H9 (cell line): ENCODE measurements around the gene CD247. TPM values are rescaled to one million over a fixed set of nuclear protein-coding genes. Genes with fewer than 3 reads are reported as not detected.

Experiments used
- DNase-seq: peaks from one replicate; pipeline ENCODE4 v3.0.0-alpha.2; 2017
- H2AFZ ChIP-seq: one replicate; pipeline ENCODE4 v1.6.1; 2013; ENCODE audit warnings: mild to moderate bottlenecking, low read length, control low read depth, moderate library complexity
- H2AK5ac ChIP-seq: 2 replicates; pipeline ENCODE4 v1.6.1; 2013; ENCODE audit warnings: low read length, control low read depth, mixed read lengths; ENCODE audit not compliant: insufficient read length
- H2BK120ac ChIP-seq: one replicate; pipeline ENCODE4 v1.6.1; 2013; ENCODE audit warnings: low read depth, mild to moderate bottlenecking, low read length, control low read depth, inconsistent platforms; ENCODE audit not compliant: poor library complexity, severe bottlenecking
- H2BK12ac ChIP-seq: 2 replicates; pipeline ENCODE4 v1.6.1; 2013; ENCODE audit warnings: low read length, control low read depth, mixed read lengths, low read depth; ENCODE audit not compliant: insufficient read length
- H2BK15ac ChIP-seq: 2 replicates; pipeline ENCODE4 v1.6.1; 2013; ENCODE audit warnings: low read depth, low read length, control low read depth
- H2BK20ac ChIP-seq: one replicate; pipeline ENCODE4 v1.6.1; 2013; ENCODE audit warnings: low read depth, mild to moderate bottlenecking, low read length, control low read depth, inconsistent platforms; ENCODE audit not compliant: poor library complexity, severe bottlenecking
- H2BK5ac ChIP-seq: 2 replicates; pipeline ENCODE4 v1.6.1; 2013; ENCODE audit warnings: low read length, control low read depth, mixed read lengths; ENCODE audit not compliant: insufficient read length
- H3K14ac ChIP-seq: 2 replicates; pipeline ENCODE4 v1.6.1; 2013; ENCODE audit warnings: low read length, control low read depth; ENCODE audit not compliant: insufficient read depth
- H3K18ac ChIP-seq: 2 replicates; pipeline ENCODE4 v1.6.1; 2013; ENCODE audit warnings: low read depth, mild to moderate bottlenecking, mixed read lengths, low read length, control low read depth; ENCODE audit not compliant: insufficient read length
- H3K23ac ChIP-seq: 2 replicates; pipeline ENCODE4 v1.6.1; 2013; ENCODE audit warnings: low read length, control low read depth, mixed read lengths, low read depth; ENCODE audit not compliant: insufficient read length
- H3K23me2 ChIP-seq: 2 replicates; pipeline ENCODE4 v1.6.1; 2013; ENCODE audit warnings: low read depth, mild to moderate bottlenecking, mixed read lengths, low read length, control low read depth; ENCODE audit not compliant: insufficient read length, poor library complexity, severe bottlenecking
- H3K27ac ChIP-seq: 2 replicates; pipeline ENCODE4 v1.5.1; 2013; ENCODE audit warnings: low read length, control low read depth, mixed read lengths, low read depth; ENCODE audit not compliant: insufficient read length
- H3K27me3 ChIP-seq: 2 replicates; pipeline ENCODE4 v1.6.1; 2013; ENCODE audit warnings: low read length, control low read depth, inconsistent platforms; ENCODE audit not compliant: insufficient read depth
- H3K4ac ChIP-seq: 2 replicates; pipeline ENCODE4 v1.6.1; 2013; ENCODE audit warnings: low read depth, mild to moderate bottlenecking, control low read depth, inconsistent platforms, low read length, moderate library complexity
- H3K4me1 ChIP-seq: 2 replicates; pipeline ENCODE4 v1.6.1; 2013; ENCODE audit warnings: low read length, control low read depth, inconsistent platforms; ENCODE audit not compliant: insufficient read depth
- H3K4me2 ChIP-seq: 2 replicates; pipeline ENCODE4 v1.6.1; 2013; ENCODE audit warnings: low read length, control low read depth, mixed read lengths; ENCODE audit not compliant: insufficient read length, insufficient read depth
- H3K56ac ChIP-seq: 2 replicates; pipeline ENCODE4 v1.6.1; 2013; ENCODE audit warnings: low read depth, mild to moderate bottlenecking, mixed read lengths, low read length, control low read depth; ENCODE audit not compliant: insufficient read length
- H3K79me1 ChIP-seq: 2 replicates; pipeline ENCODE4 v1.6.1; 2013; ENCODE audit warnings: low read depth, mild to moderate bottlenecking, moderate library complexity, low read length, control low read depth, inconsistent platforms; ENCODE audit not compliant: insufficient read depth, poor library complexity, severe bottlenecking
- H3K79me2 ChIP-seq: 2 replicates; pipeline ENCODE4 v1.6.1; 2013; ENCODE audit warnings: low read length, control low read depth, inconsistent platforms; ENCODE audit not compliant: insufficient read depth
- H3K9ac ChIP-seq: 2 replicates; pipeline ENCODE4 v1.6.1; 2013; ENCODE audit warnings: low read length, control low read depth, mixed read lengths; ENCODE audit not compliant: insufficient read length; ENCODE audit errors: extremely low read depth
- H3K9me3 ChIP-seq: one replicate; pipeline ENCODE4 v1.6.1; 2013; ENCODE audit warnings: low read depth, low read length, inconsistent platforms; ENCODE audit not compliant: control insufficient read depth
- H3T11ph ChIP-seq: one replicate; pipeline ENCODE4 v1.6.1; 2013; ENCODE audit warnings: mild to moderate bottlenecking, low read length, control low read depth, inconsistent platforms
- H4K20me1 ChIP-seq: one replicate; pipeline ENCODE4 v1.6.1; 2013; ENCODE audit not compliant: control insufficient read depth, insufficient read length, insufficient read depth
- H4K5ac ChIP-seq: 2 replicates; pipeline ENCODE4 v1.6.1; 2013; ENCODE audit warnings: low read depth, mild to moderate bottlenecking, mixed read lengths, low read length, control low read depth; ENCODE audit not compliant: insufficient read length
- H4K8ac ChIP-seq: replicated peaks from 2 replicates; pipeline ENCODE4 v1.6.1; 2013; ENCODE audit warnings: low read length, control low read depth, mixed read lengths, low read depth; ENCODE audit not compliant: insufficient read length
- H4K91ac ChIP-seq: 2 replicates; pipeline ENCODE4 v1.6.1; 2013; ENCODE audit warnings: low read depth, mild to moderate bottlenecking, moderate library complexity, mixed read lengths, low read length, control low read depth; ENCODE audit not compliant: insufficient read length
- H3K27ac Mint-ChIP-seq, 3 experiments: 2 replicates in 2 of 3; 3 replicates in 1 of 3; pipeline ENCODE4 v1.8.0; 2020 to 2021; ENCODE audit warnings: mixed read lengths in 3 of 3, mild to moderate bottlenecking in 1 of 3, moderate library complexity in 1 of 3
- H3K27me3 Mint-ChIP-seq: 2 replicates; pipeline ENCODE4 v1.8.0; 2021; ENCODE audit warnings: low read depth, mild to moderate bottlenecking, moderate library complexity, mixed read lengths
- H3K36me3 Mint-ChIP-seq, 3 experiments: 2 replicates in 2 of 3; 3 replicates in 1 of 3; pipeline ENCODE4 v1.8.0; 2020 to 2021; ENCODE audit warnings: low read depth in 3 of 3, mixed read lengths in 3 of 3; ENCODE audit not compliant: insufficient read depth in 1 of 3
- H3K4me1 Mint-ChIP-seq, 2 experiments: 2 replicates each; pipeline ENCODE4 v1.8.0; 2020; ENCODE audit warnings: mixed read lengths in 2 of 2
- H3K4me3 Mint-ChIP-seq, 2 experiments: 2 replicates in 1 of 2; 3 replicates in 1 of 2; pipeline ENCODE4 v1.8.0; 2020 to 2021; ENCODE audit warnings: mild to moderate bottlenecking in 2 of 2, mixed read lengths in 2 of 2, moderate library complexity in 1 of 2
- H3K9me3 Mint-ChIP-seq, 2 experiments: 2 replicates in 1 of 2; 3 replicates in 1 of 2; pipeline ENCODE4 v1.8.0; 2020; ENCODE audit warnings: mild to moderate bottlenecking in 2 of 2, mixed read lengths in 2 of 2, moderate library complexity in 1 of 2
- CTCF ChIP-seq: fragments of 200-600 bp; sonication (generic); conservative IDR thresholded peaks from 3 replicates; pipeline ENCODE4 v1.8.0; 2021; ENCODE audit warnings: antibody characterized with exemption, mild to moderate bottlenecking
- WGBS: extraction: QIAGEN DNeasy Blood & Tissue Kit; methylation state at CpG from one replicate; pipeline ENCODE4 v1.1.7; 2013; ENCODE audit warnings: missing lambda C conversion rate, low lambda C conversion rate, mixed read lengths; ENCODE audit not compliant: insufficient read length; ENCODE audit errors: extremely low coverage; 5-methylcytosine and 5-hydroxymethylcytosine counted together
- total RNA-seq: library from RNA; stranded (reverse); gene quantifications from 2 replicates; pipeline ENCODE4 v1.2.1, GENCODE V29; 2021

The CD247 gene
- total RNA-seq, 1 experiment from 2014 or later = 1.2 TPM

- Histone ChIP-seq H3K9me3 (no peaks in the 10 kb centered on the region), H2BK120ac (no peak overlapping the region), H3K14ac (no peak overlapping the region), H2BK20ac (no peak overlapping the region), H3K4ac (no peak overlapping the region), H4K91ac (no peak overlapping the region), H2BK5ac (no peak overlapping the region), H4K5ac (no peak overlapping the region), H3K79me2 (no peaks in the 10 kb centered on the region), H3K23me2 (no peaks in the 10 kb centered on the region), H3K18ac (no peak overlapping the region), H3K4me2 (no peak overlapping the region), H2AFZ (no peak overlapping the region), H3K79me1 (no peaks in the 10 kb centered on the region), H2AK5ac (no peak overlapping the region), H3K9ac (no peak overlapping the region), H2BK12ac (no peak overlapping the region), H3T11ph (no peak overlapping the region), H4K20me1 (no peaks in the 10 kb centered on the region), H4K8ac (no peak overlapping the region), H3K27me3 (no peaks in the 10 kb centered on the region), H3K23ac (no peak overlapping the region), H3K56ac (no peak overlapping the region), H2BK15ac (no peak overlapping the region), H3K27ac (no peak overlapping the region), H3K4me1 (no peaks in the 10 kb centered on the region)
- no peak for TF ChIP-seq CTCF
- no peaks in the 10 kb centered on the region for H3K36me3 Mint-ChIP-seq
- no peaks in the 10 kb centered on the region for H3K9me3 Mint-ChIP-seq
- peaks cover 1% of the 10 kb centered on the region for H3K27me3 Mint-ChIP-seq
- H3K4me3 Mint-ChIP-seq = no peak overlapping the region
- H3K4me1 Mint-ChIP-seq = peaks cover 15 to 19% of the 10 kb centered on the region in 2 experiments
- H3K27ac Mint-ChIP-seq = no peak overlapping the region
- no peak for DNase-seq
- whole genome bisulfite sequencing = no CpG with 5 or more reads among the region's 5 CpGs
Measured at GRCh38 chr1:167477986-167478385, 40.3 kb downstream of the CD247 start.
